Measurements from ENCODE around the gene KIF5B. TPM values are rescaled to one million over a fixed set of nuclear protein-coding genes. Genes with fewer than 3 reads are reported as not detected.

Gene KIF5B
- total RNA-seq, 1 experiment from 2014 or later: 108 TPM

GRCh38 chr10:32050177-32050576 is 6.0 kb downstream of the KIF5B start:
- peaks cover 48% of the 10 kb centered on the region for H3K36me3 Mint-ChIP-seq (ENCODE audit: insufficient read depth, unreplicated experiment)

GRCh38 chr10:32049113-32049512 is 7.1 kb downstream of the KIF5B start:
- Mint-ChIP-seq H3K9me3 (ENCODE audit: low read depth, unreplicated experiment) (no peaks in the 10 kb centered on the region), H3K4me3 (ENCODE audit: low read depth, unreplicated experiment) (peak overlapping the region; percentile 8), H3K27me3 (ENCODE audit: unreplicated experiment) (no peaks in the 10 kb centered on the region), H3K4me1 (ENCODE audit: low read depth, unreplicated experiment) (peaks cover 34% of the 10 kb centered on the region), H3K36me3 (ENCODE audit: insufficient read depth, unreplicated experiment) (peaks cover 48% of the 10 kb centered on the region), H3K27ac (ENCODE audit: unreplicated experiment) (peak overlapping the region; percentile 76)
- intact Hi-C loops (cut with micrococcal nuclease; ENCODE audit: unreplicated experiment): no loop called here
- TF ChIP-seq CTCF (IDR thresholded peaks at IDR 0.05; ENCODE audit: unreplicated experiment): no peak
- DNase-seq: no peak
- CTCF ChIA-PET: no interaction called here
- no TSS peak for BruUV-seq (replicated peaks)

More at GRCh38 chr10:32050177-32050576, 6.0 kb downstream of the KIF5B start:
- Mint-ChIP-seq H3K9me3 (ENCODE audit: low read depth, unreplicated experiment) (no peaks in the 10 kb centered on the region), H3K27ac (ENCODE audit: unreplicated experiment) (peak overlapping the region; percentile 76), H3K4me1 (ENCODE audit: low read depth, unreplicated experiment) (peaks cover 32% of the 10 kb centered on the region), H3K27me3 (ENCODE audit: unreplicated experiment) (no peaks in the 10 kb centered on the region), H3K4me3 (ENCODE audit: low read depth, unreplicated experiment) (peak overlapping the region; percentile 24)
- intact Hi-C loops (cut with micrococcal nuclease; ENCODE audit: unreplicated experiment): loop anchor here (5.0 to 10.0 kb wide), 2 partner anchors 105 to 157 kb away; no protein-coding TSS in a partner anchor
- no TSS peak for BruUV-seq (replicated peaks)
- DNase-seq: no peak
- TF ChIP-seq CTCF (IDR thresholded peaks at IDR 0.05; ENCODE audit: unreplicated experiment): no peak
- CTCF ChIA-PET: interaction anchor here (0.5 to 0.7 kb wide), 2 partner anchors 9 to 101 kb away, joined by 3 read pairs; no protein-coding TSS in a partner anchor

- H3K36me3 Mint-ChIP-seq (ENCODE audit: insufficient read depth, unreplicated experiment): peaks cover 43% of the 10 kb centered on the region
- no peak overlapping the region for H3K4me3 Mint-ChIP-seq (ENCODE audit: low read depth, unreplicated experiment)
- BruUV-seq (replicated peaks): no TSS peak
- no peak for TF ChIP-seq CTCF (IDR thresholded peaks at IDR 0.05; ENCODE audit: unreplicated experiment)
- DNase-seq: no peak
- H3K27ac Mint-ChIP-seq (ENCODE audit: unreplicated experiment): no peak overlapping the region
- no peaks in the 10 kb centered on the region for H3K9me3 Mint-ChIP-seq (ENCODE audit: low read depth, unreplicated experiment)
- no peaks in the 10 kb centered on the region for H3K27me3 Mint-ChIP-seq (ENCODE audit: unreplicated experiment)
- H3K4me1 Mint-ChIP-seq (ENCODE audit: low read depth, unreplicated experiment): peaks cover 41% of the 10 kb centered on the region
- intact Hi-C loops (cut with micrococcal nuclease; ENCODE audit: unreplicated experiment): no loop called here
- CTCF ChIA-PET: no interaction called here
Observed at GRCh38 chr10:32048282-32048681, 7.9 kb downstream of the KIF5B start.

- intact Hi-C loops (cut with micrococcal nuclease; ENCODE audit: unreplicated experiment): no loop called here
- no peaks in the 10 kb centered on the region for H3K9me3 Mint-ChIP-seq (ENCODE audit: low read depth, unreplicated experiment)
- peaks cover 41% of the 10 kb centered on the region for H3K4me1 Mint-ChIP-seq (ENCODE audit: low read depth, unreplicated experiment)
- no peak for DNase-seq
- no peak overlapping the region for H3K4me3 Mint-ChIP-seq (ENCODE audit: low read depth, unreplicated experiment)
- peaks cover 41% of the 10 kb centered on the region for H3K36me3 Mint-ChIP-seq (ENCODE audit: insufficient read depth, unreplicated experiment)
- no peaks in the 10 kb centered on the region for H3K27me3 Mint-ChIP-seq (ENCODE audit: unreplicated experiment)
- H3K27ac Mint-ChIP-seq (ENCODE audit: unreplicated experiment): no peak overlapping the region
- CTCF ChIA-PET: no interaction called here
- TF ChIP-seq CTCF (IDR thresholded peaks at IDR 0.05; ENCODE audit: unreplicated experiment): no peak
- BruUV-seq (replicated peaks): no TSS peak
Observed at GRCh38 chr10:32047881-32048280, 8.3 kb downstream of the KIF5B start.
